ENCODE data around the gene SF3A2. TPM values are rescaled to one million over a fixed set of nuclear protein-coding genes. Genes with fewer than 3 reads are reported as not detected.

SF3A2 gene
- total RNA-seq, 1 donor from 2014 or later = 107 TPM

DNA sequence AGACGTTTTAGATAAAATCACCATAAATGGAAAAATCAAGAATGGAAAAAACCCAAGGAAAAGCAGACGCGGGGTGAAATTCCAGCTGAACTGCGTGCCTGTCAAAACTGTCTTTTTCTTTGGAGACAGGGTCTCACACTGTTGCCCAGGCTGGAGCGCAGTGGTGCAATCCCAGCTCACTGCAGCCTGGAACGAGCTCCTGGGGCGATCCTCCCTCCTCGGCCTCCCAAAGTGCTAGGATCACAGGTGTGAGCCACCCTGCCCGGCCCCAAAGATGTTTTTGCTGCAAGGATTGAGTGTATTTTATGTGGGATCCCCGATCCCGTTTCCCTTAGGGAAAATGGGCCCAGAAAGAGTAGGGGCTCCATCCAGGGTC lies 46.2 kb downstream of the SF3A2 start:
- DNase-seq (no peak), ATAC-seq (ENCODE audit: low read depth) (no peak)
- Mint-ChIP-seq H3K9me3 (no peaks in the 10 kb centered on the region), H3K27ac (no peak overlapping the region), H3K4me3 (no peak overlapping the region), H3K36me3 (ENCODE audit: low read depth) (no peaks in the 10 kb centered on the region), H3K4me1 (peaks cover 32% of the 10 kb centered on the region), H3K27me3 (no peaks in the 10 kb centered on the region)
- TF ChIP-seq, protein P1, sequence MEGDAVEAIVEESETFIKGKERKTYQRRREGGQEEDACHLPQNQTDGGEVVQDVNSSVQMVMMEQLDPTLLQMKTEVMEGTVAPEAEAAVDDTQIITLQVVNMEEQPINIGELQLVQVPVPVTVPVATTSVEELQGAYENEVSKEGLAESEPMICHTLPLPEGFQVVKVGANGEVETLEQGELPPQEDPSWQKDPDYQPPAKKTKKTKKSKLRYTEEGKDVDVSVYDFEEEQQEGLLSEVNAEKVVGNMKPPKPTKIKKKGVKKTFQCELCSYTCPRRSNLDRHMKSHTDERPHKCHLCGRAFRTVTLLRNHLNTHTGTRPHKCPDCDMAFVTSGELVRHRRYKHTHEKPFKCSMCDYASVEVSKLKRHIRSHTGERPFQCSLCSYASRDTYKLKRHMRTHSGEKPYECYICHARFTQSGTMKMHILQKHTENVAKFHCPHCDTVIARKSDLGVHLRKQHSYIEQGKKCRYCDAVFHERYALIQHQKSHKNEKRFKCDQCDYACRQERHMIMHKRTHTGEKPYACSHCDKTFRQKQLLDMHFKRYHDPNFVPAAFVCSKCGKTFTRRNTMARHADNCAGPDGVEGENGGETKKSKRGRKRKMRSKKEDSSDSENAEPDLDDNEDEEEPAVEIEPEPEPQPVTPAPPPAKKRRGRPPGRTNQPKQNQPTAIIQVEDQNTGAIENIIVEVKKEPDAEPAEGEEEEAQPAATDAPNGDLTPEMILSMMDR (IDR thresholded peaks at IDR 0.05) = no peak
- intact Hi-C loops (cut with micrococcal nuclease) = no loop called here
- ChIA-PET CTCF (interaction anchor here (0.6 to 0.7 kb wide), 2 partner anchors 196 to 729 kb away, joined by 3 read pairs; no protein-coding TSS in a partner anchor), POLR2A (interaction anchor here (0.5 to 1.6 kb wide), 7 partner anchors 10 to 239 kb away, joined by 3 to 11 read pairs (median 7); no protein-coding TSS in a partner anchor)

DNA sequence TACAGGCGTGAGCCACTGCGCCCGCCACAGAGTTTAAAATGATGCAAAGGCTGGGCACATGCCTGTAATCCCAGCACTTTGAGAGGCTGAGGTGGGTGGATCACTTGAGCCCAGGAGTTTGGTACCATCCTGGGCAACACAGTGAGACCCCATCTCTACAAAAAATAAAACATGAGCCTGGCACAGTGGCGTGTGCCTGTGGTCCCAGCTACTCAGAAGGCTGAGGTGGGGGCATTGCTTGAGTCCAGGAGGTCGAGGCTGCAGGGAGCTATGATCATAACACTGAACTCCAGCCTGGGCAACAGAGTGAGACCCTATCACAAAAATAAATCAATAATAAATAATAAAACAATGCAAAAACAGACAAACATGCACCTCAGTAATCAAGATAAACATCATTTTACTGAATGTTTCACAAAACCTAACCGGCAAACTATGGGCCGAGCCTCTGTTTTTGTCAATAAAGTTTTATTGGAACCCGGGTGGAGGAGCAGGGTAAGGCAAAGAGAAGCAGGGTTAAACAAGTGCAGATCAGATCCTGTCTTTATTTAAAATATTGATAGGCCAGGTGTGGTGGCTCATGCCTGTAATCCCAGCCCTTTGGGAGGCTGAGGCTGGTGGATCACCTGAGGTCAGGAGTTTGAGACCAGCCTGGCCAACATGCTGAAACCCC lies 47.3 kb downstream of the SF3A2 start:
- Mint-ChIP-seq H3K9me3 (no peaks in the 10 kb centered on the region), H3K4me1 (peaks cover 41% of the 10 kb centered on the region), H3K27ac (no peak overlapping the region), H3K36me3 (ENCODE audit: low read depth) (no peaks in the 10 kb centered on the region), H3K4me3 (no peak overlapping the region), H3K27me3 (no peaks in the 10 kb centered on the region)
- ATAC-seq (ENCODE audit: low read depth) = no peak
- DNase-seq = no peak
- TF ChIP-seq, protein P1 (IDR thresholded peaks at IDR 0.05) = no peak
- ChIA-PET CTCF (no interaction called here), POLR2A (interaction anchor here (0.6 to 1.9 kb wide), 2 partner anchors 23 to 192 kb away, joined by 5 to 14 read pairs; partner anchors contain the start of gene GADD45B)
- intact Hi-C loops (cut with micrococcal nuclease) = no loop called here

DNA sequence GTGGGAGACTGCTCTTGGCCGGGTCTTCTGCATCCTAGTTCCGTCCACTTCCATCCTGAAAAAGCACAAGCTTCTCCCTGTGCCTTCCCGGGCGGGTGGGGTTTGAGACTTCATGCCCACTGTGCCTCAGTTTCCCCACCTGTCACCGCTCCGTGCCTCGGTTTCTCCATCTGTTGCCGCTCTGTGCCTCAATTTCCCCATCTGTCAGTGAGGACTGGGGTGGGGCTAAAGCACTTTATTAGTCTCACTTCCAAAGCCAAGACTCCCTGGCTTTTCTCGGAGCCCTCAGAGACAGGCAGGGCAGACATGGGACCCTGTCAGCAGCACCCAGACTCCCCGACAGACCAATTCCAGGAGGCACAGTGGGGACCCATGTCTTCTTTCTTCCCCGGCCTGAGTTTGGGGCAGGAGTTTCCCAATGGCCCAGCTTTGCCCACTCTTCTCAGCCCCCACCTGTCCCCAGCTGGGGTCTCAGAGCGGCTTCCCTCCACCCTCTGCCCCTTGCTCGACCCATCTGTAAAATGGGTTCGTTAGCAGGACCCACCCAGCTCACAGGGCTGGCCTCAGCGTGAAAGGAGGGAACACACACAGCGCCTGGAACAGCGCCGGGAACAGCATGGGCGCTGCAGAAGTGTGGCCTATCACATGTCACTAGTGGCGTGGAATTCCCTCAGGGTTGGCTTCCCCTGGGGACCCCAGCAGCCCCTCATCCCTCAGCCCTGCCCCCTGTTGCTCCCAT lies 49.9 kb downstream of the SF3A2 start:
- TF ChIP-seq, protein P1 (IDR thresholded peaks at IDR 0.05) = no peak
- no peaks in the 10 kb centered on the region for H3K36me3 Mint-ChIP-seq (ENCODE audit: low read depth)
- POLR2A ChIA-PET = interaction anchor here (0.6 to 3.2 kb wide), 5 partner anchors 12 to 225 kb away, joined by 3 to 73 read pairs (median 4); no protein-coding TSS in a partner anchor
- H3K27ac Mint-ChIP-seq = no peak overlapping the region
- no peak overlapping the region for H3K4me3 Mint-ChIP-seq
- H3K4me1 Mint-ChIP-seq = peaks cover 47% of the 10 kb centered on the region
- ATAC-seq (ENCODE audit: low read depth) (no peak), DNase-seq (no peak)
- CTCF ChIA-PET = interaction anchor here (1.7 kb wide), 1 partner anchor 11 kb away, joined by 4 read pairs; no protein-coding TSS in a partner anchor
- H3K27me3 Mint-ChIP-seq = no peaks in the 10 kb centered on the region
- intact Hi-C loops (cut with micrococcal nuclease) = no loop called here
- no peaks in the 10 kb centered on the region for H3K9me3 Mint-ChIP-seq

DNA sequence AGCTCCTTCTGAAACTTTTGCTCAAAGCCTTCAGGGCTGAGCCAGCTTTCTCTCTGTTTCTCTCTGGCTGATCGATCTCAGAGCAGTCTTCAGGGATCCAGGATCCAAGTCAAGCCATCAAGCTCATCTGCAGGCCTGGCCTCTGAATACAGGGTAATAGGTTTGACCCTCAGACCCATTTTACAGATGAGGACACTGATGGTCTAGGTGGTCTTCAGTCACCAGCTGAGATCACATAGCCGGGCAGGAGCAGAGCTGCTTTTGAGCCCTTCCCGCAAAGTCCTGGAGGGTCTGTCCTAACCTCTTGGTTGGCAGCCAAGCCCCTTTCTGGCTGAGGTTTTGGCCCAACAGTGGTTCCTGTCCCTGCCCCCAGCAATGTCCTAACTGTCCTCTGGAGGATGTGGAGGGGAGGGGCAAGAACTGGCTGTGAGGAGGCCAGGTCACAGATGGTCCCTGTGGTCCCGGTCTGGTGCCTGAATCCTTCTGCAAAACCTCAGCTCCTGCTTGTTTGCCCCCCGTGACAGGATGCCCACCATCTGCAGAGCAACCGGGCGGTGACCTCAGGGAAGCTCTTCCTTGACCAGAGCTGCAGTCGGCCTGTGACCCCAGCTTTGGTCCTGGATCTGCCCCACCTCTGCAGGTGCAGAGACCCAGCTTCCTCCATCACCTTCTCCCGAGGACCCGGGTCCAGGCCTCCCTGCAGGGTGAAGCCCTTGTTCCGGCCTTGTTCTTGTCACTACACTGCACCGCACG lies 51.1 kb downstream of the SF3A2 start:
- no peak overlapping the region for H3K4me3 Mint-ChIP-seq
- H3K36me3 Mint-ChIP-seq (ENCODE audit: low read depth) = peaks cover 4% of the 10 kb centered on the region
- no peak for ATAC-seq (ENCODE audit: low read depth)
- H3K4me1 Mint-ChIP-seq = peaks cover 42% of the 10 kb centered on the region
- DNase-seq = no peak
- peak overlapping the region; percentile 90 for H3K27ac Mint-ChIP-seq
- intact Hi-C loops (cut with micrococcal nuclease) = loop anchor here (2.0 kb wide), 1 partner anchor 15 kb away; no protein-coding TSS in a partner anchor
- CTCF ChIA-PET = interaction anchor here (1.1 to 2.5 kb wide), 3 partner anchors 10 to 15 kb away, joined by 3 to 13 read pairs (median 12); no protein-coding TSS in a partner anchor
- H3K9me3 Mint-ChIP-seq = no peaks in the 10 kb centered on the region
- POLR2A ChIA-PET = interaction anchor here (1.1 to 3.2 kb wide), 6 partner anchors 9 to 40 kb away, joined by 3 to 73 read pairs (median 14); partner anchors contain the start of genes LSM7 and SPPL2B
- TF ChIP-seq, protein P1 (IDR thresholded peaks at IDR 0.05) = no peak
- no peaks in the 10 kb centered on the region for H3K27me3 Mint-ChIP-seq

Data from activated B cell treated with CpG ODN at 0.5 μM for 24 hours (primary cell).